Measurements from ENCODE around the gene UFD1.

DNA sequence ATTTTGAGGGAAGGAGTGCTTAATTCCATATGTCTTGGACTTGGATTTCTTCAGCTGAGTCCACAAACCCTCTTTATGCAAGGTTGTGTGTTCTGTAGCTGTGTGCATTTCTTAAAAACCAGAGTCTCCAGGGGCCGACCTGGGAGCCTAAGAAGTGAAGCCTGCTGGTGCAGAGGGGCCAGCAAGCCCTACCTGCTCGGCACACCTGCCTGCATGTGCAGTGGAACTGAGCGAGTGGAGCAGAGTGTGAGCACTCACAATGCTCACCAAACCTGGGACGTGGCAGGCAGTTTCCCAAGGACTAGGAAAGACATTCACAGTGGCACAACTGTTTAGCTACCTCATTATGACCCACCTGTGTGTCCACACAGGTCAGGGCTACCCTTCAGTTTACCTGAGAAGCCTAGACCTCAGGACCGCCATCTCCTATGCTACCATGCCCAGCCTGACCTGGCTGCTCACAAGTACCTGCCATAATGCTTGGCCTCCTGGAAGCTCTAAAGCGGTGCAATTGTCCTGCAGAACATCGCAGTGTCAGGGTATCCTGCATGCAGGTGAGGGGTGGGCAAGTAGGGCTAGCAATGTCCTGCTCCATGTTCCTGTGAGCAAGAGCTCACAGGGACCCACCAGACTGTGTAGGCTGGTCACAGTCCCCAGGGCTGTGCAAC lies 35.3 kb downstream of the UFD1 start:
- TF ChIP-seq EP300 (IDR thresholded peaks at IDR 0.05; ENCODE audit: borderline replicate concordance) (no peak), REST (IDR thresholded peaks at IDR 0.05; ENCODE audit: low read depth) (no peak)
